HepG2 (cell line): ENCODE results near the gene TMCC1. TPM values are rescaled to one million over a fixed set of nuclear protein-coding genes. Genes with fewer than 3 reads are reported as not detected.
"Not testable (repeated sequence)": the region's sequence is repeated elsewhere in the genome, so short reads cannot be mapped to it uniquely, and the experiment has no call there.

ENCODE experiments used
- ARID5B ChIP-seq: IDR thresholded peaks from 2 replicates; pipeline ENCODE4 v1.4.0; 2020; ENCODE audit warnings: mild to moderate bottlenecking, missing genetic modification reagents
- HNF1A ChIP-seq, 2 experiments: sonication (generic) in 1 of 2; formaldehyde crosslinking in 1 of 2; IDR thresholded peaks; 2 replicates each; pipeline versions ENCODE4 v1.4.0 to v1.6.1; 2016 to 2020; ENCODE audit warnings: borderline replicate concordance in 1 of 2, low read depth in 1 of 2, mild to moderate bottlenecking in 1 of 2, missing genetic modification reagents in 1 of 2
- polyA plus RNA-seq, 8 experiments: library from polyadenylated mRNA; depleted of rRNA in 3 of 8; stranded (reverse) in 7 of 8; unstranded in 1 of 8; fragments of >200 nt; fragmentation: Illumina TruSeq in 4 of 8; extraction: Trizol in 4 of 8; gene quantifications; 2 replicates each; pipeline versions ENCODE4 v1.2.1 to v1.2.3, GENCODE V29; 2011 to 2016; ENCODE audit warnings: low read depth in 4 of 8, missing spikeins in 1 of 8, mixed read lengths in 1 of 8; ENCODE audit not compliant: insufficient read depth in 1 of 8
- total RNA-seq, 5 experiments: library from RNA; depleted of rRNA; stranded (reverse); fragments of >200 nt; fragmentation: Illumina TruSeq; extraction: Trizol; gene quantifications; 2 replicates each; pipeline ENCODE4 v1.2.3, GENCODE V29; 2016; ENCODE audit warnings: low read depth in 1 of 5
- TF ChIP-seq, protein P1 (sequence below): IDR thresholded peaks from 2 replicates; pipeline ENCODE4 v1.6.1; 2018; ENCODE audit warnings: missing genetic modification reagents, mild to moderate bottlenecking, missing compliant biosample characterization

Gene TMCC1
- total and polyA plus RNA-seq, 2 of the 13 experiments (the other 11 are each of a cell fraction or from before 2014, with no cell fraction given), result 12.1 to 264 TPM

DNA sequence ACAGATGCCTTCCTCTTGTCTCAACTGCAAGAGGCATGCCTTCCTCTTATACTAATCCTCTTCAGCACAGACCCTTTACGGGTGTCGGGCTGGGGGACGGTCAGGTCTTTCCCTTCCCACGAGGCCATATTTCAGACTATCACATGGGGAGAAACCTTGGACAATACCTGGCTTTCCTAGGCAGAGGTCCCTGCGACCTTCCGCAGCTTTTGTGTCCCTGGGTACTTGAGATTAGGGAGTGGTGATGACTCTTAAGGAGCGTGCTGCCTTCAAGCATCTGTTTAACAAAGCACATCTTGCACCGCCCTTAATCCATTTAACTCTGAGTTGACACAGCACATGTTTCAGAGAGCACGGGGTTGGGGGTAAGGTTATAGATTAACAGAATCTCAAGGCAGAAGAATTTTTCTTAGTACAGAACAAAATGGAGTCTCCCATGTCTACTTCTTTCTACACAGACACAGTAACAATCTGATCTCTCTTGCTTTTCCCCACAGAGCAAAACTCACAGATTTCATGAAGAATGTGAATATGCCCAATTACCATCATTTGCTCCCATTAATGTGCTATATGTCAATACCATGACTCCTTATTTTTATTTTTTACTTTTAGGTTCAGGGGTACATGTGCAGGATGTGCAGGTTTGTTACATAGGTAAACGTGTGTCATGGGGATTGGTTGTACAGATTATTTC lies 251.8 kb downstream of the TMCC1 start (continued):
- TF ChIP-seq HNF1A (IDR thresholded peaks at IDR 0.05; ENCODE audit: low read depth), result not testable (repeated sequence)
- 0 out of 2 replicates have a peak, but pooled peaks have one; percentile 13 for TF ChIP-seq HNF1A (CRISPR knock-in tag; IDR thresholded peaks at IDR 0.05; ENCODE audit: borderline replicate concordance)
- 0 out of 2 replicates have a peak, but pooled peaks have one; percentile 31 for TF ChIP-seq ARID5B
- TF ChIP-seq, protein P1, sequence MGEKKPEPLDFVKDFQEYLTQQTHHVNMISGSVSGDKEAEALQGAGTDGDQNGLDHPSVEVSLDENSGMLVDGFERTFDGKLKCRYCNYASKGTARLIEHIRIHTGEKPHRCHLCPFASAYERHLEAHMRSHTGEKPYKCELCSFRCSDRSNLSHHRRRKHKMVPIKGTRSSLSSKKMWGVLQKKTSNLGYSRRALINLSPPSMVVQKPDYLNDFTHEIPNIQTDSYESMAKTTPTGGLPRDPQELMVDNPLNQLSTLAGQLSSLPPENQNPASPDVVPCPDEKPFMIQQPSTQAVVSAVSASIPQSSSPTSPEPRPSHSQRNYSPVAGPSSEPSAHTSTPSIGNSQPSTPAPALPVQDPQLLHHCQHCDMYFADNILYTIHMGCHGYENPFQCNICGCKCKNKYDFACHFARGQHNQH, result 0 out of 2 replicates have a peak, but pooled peaks have one; percentile 24
